CD1c-positive myeloid dendritic cell (primary cell): ENCODE results near the gene ARL8A.
"Not testable (repeated sequence)": the region's sequence is repeated elsewhere in the genome, so short reads cannot be mapped to it uniquely, and the experiment has no call there.

Source experiments
- DNase-seq: peaks from one replicate; pipeline ENCODE4 v3.0.0-alpha.2; 2016; ENCODE audit errors: extremely low spot score

Gene ARL8A

GRCh38 chr1:202173993-202174392, 29.5 kb upstream of the ARL8A start:
- no peak for DNase-seq

- DNase-seq: no peak
Measured at GRCh38 chr1:202172015-202172355, 27.4 kb upstream of the ARL8A start.

- no peak for DNase-seq
Measured at GRCh38 chr1:202171292-202172014, 26.9 kb upstream of the ARL8A start.

GRCh38 chr1:202170726-202171125, 26.2 kb upstream of the ARL8A start:
- no peak for DNase-seq

- no peak for DNase-seq
Measured at GRCh38 chr1:202168861-202169260, 24.3 kb upstream of the ARL8A start.

GRCh38 chr1:202167708-202168415, 23.3 kb upstream of the ARL8A start:
- DNase-seq: no peak

- DNase-seq: not testable (repeated sequence)
Measured at GRCh38 chr1:202167054-202167453, 22.5 kb upstream of the ARL8A start.

GRCh38 chr1:202165942-202166843, 21.7 kb upstream of the ARL8A start:
- no peak for DNase-seq

GRCh38 chr1:202165267-202165941, 20.9 kb upstream of the ARL8A start:
- no peak for DNase-seq

GRCh38 chr1:202164271-202165037, 19.9 kb upstream of the ARL8A start:
- DNase-seq: peak; percentile 43

GRCh38 chr1:202163281-202164270, 19.0 kb upstream of the ARL8A start:
- DNase-seq: no peak

- DNase-seq: peak; percentile 72
Measured at GRCh38 chr1:202162418-202163280, 18.1 kb upstream of the ARL8A start.

- peak; percentile 51 for DNase-seq
Measured at GRCh38 chr1:202162047-202162417, 17.5 kb upstream of the ARL8A start.

- peak; percentile 64 for DNase-seq
Measured at GRCh38 chr1:202161151-202162046, 16.9 kb upstream of the ARL8A start.

GRCh38 chr1:202160377-202160940, 15.9 kb upstream of the ARL8A start, which contains the start of gene PTPN7:
PTPN7 (minus strand) TSS chr1:202160602; CDS start chr1:202159402, 1,200 bp downstream.
- peak; percentile 89 for DNase-seq

- DNase-seq: peak; percentile 12
Measured at GRCh38 chr1:202159534-202160371, 15.2 kb upstream of the ARL8A start.
